Femur (tissue), 1 donor: ENCODE results near the gene ARL4C.

Source experiments
- DNase-seq: peaks from one replicate; pipeline ENCODE4 v3.0.0-alpha.2; 2017

The ARL4C gene

GRCh38 chr2:234444893-234445292 is 52.0 kb downstream of the ARL4C start:
- peak; percentile 44 for DNase-seq

- no peak for DNase-seq
Measured at GRCh38 chr2:234444242-234444730, 52.6 kb downstream of the ARL4C start.
